Measurements from ENCODE around the gene TNKS1BP1.

Gene TNKS1BP1

GRCh38 chr11:57353852-57354251 lies 29.1 kb upstream of the TNKS1BP1 start:
- no peak overlapping the region for H3K9ac ChIP-seq (ENCODE audit: low read depth in 1 of 2, low read length in 2 of 2)
- H3K27me3 ChIP-seq (ENCODE audit: control insufficient read depth in 1 of 2, insufficient read depth in 2 of 2, low read length in 2 of 2): no peaks in the 10 kb centered on the region
- H3K9me3 ChIP-seq (ENCODE audit: control insufficient read depth in 1 of 2, low read length in 2 of 2): peaks cover 0 to 3% of the 10 kb centered on the region in 2 donors
- no peak overlapping the region for H3K27ac ChIP-seq (ENCODE audit: low read depth, low read length)
- H3K4me1 ChIP-seq (ENCODE audit: control insufficient read depth in 1 of 2, insufficient read depth in 2 of 2, low read length in 2 of 2): peaks cover 0 to 3% of the 10 kb centered on the region in 2 donors
- H3K4me3 ChIP-seq (ENCODE audit: low read depth in 1 of 2, low read length in 2 of 2): no peak overlapping the region
- H3K36me3 ChIP-seq (ENCODE audit: control insufficient read depth in 1 of 2, insufficient read depth in 2 of 2, low read length in 2 of 2): no peaks in the 10 kb centered on the region

GRCh38 chr11:57353446-57353845 lies 28.7 kb upstream of the TNKS1BP1 start:
- Histone ChIP-seq H3K27me3 (ENCODE audit: control insufficient read depth in 1 of 2, insufficient read depth in 2 of 2, low read length in 2 of 2) (no peaks in the 10 kb centered on the region), H3K9ac (ENCODE audit: low read depth in 1 of 2, low read length in 2 of 2) (no peak overlapping the region), H3K9me3 (ENCODE audit: control insufficient read depth in 1 of 2, low read length in 2 of 2) (peaks cover 0 to 3% of the 10 kb centered on the region in 2 donors), H3K4me3 (ENCODE audit: low read depth in 1 of 2, low read length in 2 of 2) (no peak overlapping the region), H3K36me3 (ENCODE audit: control insufficient read depth in 1 of 2, insufficient read depth in 2 of 2, low read length in 2 of 2) (no peaks in the 10 kb centered on the region), H3K4me1 (ENCODE audit: control insufficient read depth in 1 of 2, insufficient read depth in 2 of 2, low read length in 2 of 2) (peaks cover 0 to under 1% of the 10 kb centered on the region in 2 donors), H3K27ac (ENCODE audit: low read depth, low read length) (no peak overlapping the region)

GRCh38 chr11:57353036-57353435 lies 28.3 kb upstream of the TNKS1BP1 start:
- Histone ChIP-seq H3K36me3 (ENCODE audit: control insufficient read depth in 1 of 2, insufficient read depth in 2 of 2, low read length in 2 of 2) (no peaks in the 10 kb centered on the region), H3K9me3 (ENCODE audit: control insufficient read depth in 1 of 2, low read length in 2 of 2) (peaks cover 0 to 3% of the 10 kb centered on the region in 2 donors), H3K4me1 (ENCODE audit: control insufficient read depth in 1 of 2, insufficient read depth in 2 of 2, low read length in 2 of 2) (no peaks in the 10 kb centered on the region), H3K27ac (ENCODE audit: low read depth, low read length) (no peak overlapping the region), H3K9ac (ENCODE audit: low read depth in 1 of 2, low read length in 2 of 2) (no peak overlapping the region), H3K4me3 (ENCODE audit: low read depth in 1 of 2, low read length in 2 of 2) (no peak overlapping the region), H3K27me3 (ENCODE audit: control insufficient read depth in 1 of 2, insufficient read depth in 2 of 2, low read length in 2 of 2) (no peaks in the 10 kb centered on the region)

GRCh38 chr11:57349491-57350274 lies 24.9 kb upstream of the TNKS1BP1 start:
- Histone ChIP-seq H3K9me3 (ENCODE audit: control insufficient read depth in 1 of 2, low read length in 2 of 2) (peaks cover 0 to 3% of the 10 kb centered on the region in 2 donors), H3K27me3 (ENCODE audit: control insufficient read depth in 1 of 2, insufficient read depth in 2 of 2, low read length in 2 of 2) (no peaks in the 10 kb centered on the region), H3K36me3 (ENCODE audit: control insufficient read depth in 1 of 2, insufficient read depth in 2 of 2, low read length in 2 of 2) (no peaks in the 10 kb centered on the region), H3K4me3 (ENCODE audit: low read depth in 1 of 2, low read length in 2 of 2) (no peak overlapping the region), H3K9ac (ENCODE audit: low read depth in 1 of 2, low read length in 2 of 2) (no peak overlapping the region), H3K4me1 (ENCODE audit: control insufficient read depth in 1 of 2, insufficient read depth in 2 of 2, low read length in 2 of 2) (no peaks in the 10 kb centered on the region), H3K27ac (ENCODE audit: low read depth, low read length) (no peak overlapping the region)

GRCh38 chr11:57348636-57349313 lies 24.0 kb upstream of the TNKS1BP1 start:
- Histone ChIP-seq H3K4me3 (ENCODE audit: low read depth in 1 of 2, low read length in 2 of 2) (no peak overlapping the region), H3K4me1 (ENCODE audit: control insufficient read depth in 1 of 2, insufficient read depth in 2 of 2, low read length in 2 of 2) (no peaks in the 10 kb centered on the region), H3K27me3 (ENCODE audit: control insufficient read depth in 1 of 2, insufficient read depth in 2 of 2, low read length in 2 of 2) (no peaks in the 10 kb centered on the region), H3K9me3 (ENCODE audit: control insufficient read depth in 1 of 2, low read length in 2 of 2) (peaks cover 0 to 3% of the 10 kb centered on the region in 2 donors), H3K36me3 (ENCODE audit: control insufficient read depth in 1 of 2, insufficient read depth in 2 of 2, low read length in 2 of 2) (no peaks in the 10 kb centered on the region), H3K27ac (ENCODE audit: low read depth, low read length) (no peak overlapping the region), H3K9ac (ENCODE audit: low read depth in 1 of 2, low read length in 2 of 2) (no peak overlapping the region)

- no peak overlapping the region for H3K27ac ChIP-seq (ENCODE audit: low read depth, low read length)
- no peak overlapping the region for H3K9ac ChIP-seq (ENCODE audit: low read depth in 1 of 2, low read length in 2 of 2)
- H3K27me3 ChIP-seq (ENCODE audit: control insufficient read depth in 1 of 2, insufficient read depth in 2 of 2, low read length in 2 of 2): no peaks in the 10 kb centered on the region
- no peak overlapping the region for H3K4me3 ChIP-seq (ENCODE audit: low read depth in 1 of 2, low read length in 2 of 2)
- no peaks in the 10 kb centered on the region for H3K4me1 ChIP-seq (ENCODE audit: control insufficient read depth in 1 of 2, insufficient read depth in 2 of 2, low read length in 2 of 2)
- H3K36me3 ChIP-seq (ENCODE audit: control insufficient read depth in 1 of 2, insufficient read depth in 2 of 2, low read length in 2 of 2): no peaks in the 10 kb centered on the region
- H3K9me3 ChIP-seq (ENCODE audit: control insufficient read depth in 1 of 2, low read length in 2 of 2): peaks cover 0 to 3% of the 10 kb centered on the region in 2 donors
Observed at GRCh38 chr11:57348052-57348451, 23.3 kb upstream of the TNKS1BP1 start.

- H3K4me3 ChIP-seq (ENCODE audit: low read depth in 1 of 2, low read length in 2 of 2): no peak overlapping the region
- no peaks in the 10 kb centered on the region for H3K27me3 ChIP-seq (ENCODE audit: control insufficient read depth in 1 of 2, insufficient read depth in 2 of 2, low read length in 2 of 2)
- no peaks in the 10 kb centered on the region for H3K4me1 ChIP-seq (ENCODE audit: control insufficient read depth in 1 of 2, insufficient read depth in 2 of 2, low read length in 2 of 2)
- no peak overlapping the region for H3K9ac ChIP-seq (ENCODE audit: low read depth in 1 of 2, low read length in 2 of 2)
- no peaks in the 10 kb centered on the region for H3K36me3 ChIP-seq (ENCODE audit: control insufficient read depth in 1 of 2, insufficient read depth in 2 of 2, low read length in 2 of 2)
- H3K9me3 ChIP-seq (ENCODE audit: control insufficient read depth in 1 of 2, low read length in 2 of 2): peaks cover 0 to 3% of the 10 kb centered on the region in 2 donors
- H3K27ac ChIP-seq (ENCODE audit: low read depth, low read length): no peak overlapping the region
Observed at GRCh38 chr11:57347336-57347735, 22.6 kb upstream of the TNKS1BP1 start.

GRCh38 chr11:57345555-57346211 lies 20.9 kb upstream of the TNKS1BP1 start:
- H3K27ac ChIP-seq (ENCODE audit: low read depth, low read length): no peak overlapping the region
- peaks cover 0 to 5% of the 10 kb centered on the region in 2 donors for H3K27me3 ChIP-seq (ENCODE audit: control insufficient read depth in 1 of 2, insufficient read depth in 2 of 2, low read length in 2 of 2)
- no peaks in the 10 kb centered on the region for H3K9me3 ChIP-seq (ENCODE audit: control insufficient read depth in 1 of 2, low read length in 2 of 2)
- no peak overlapping the region for H3K9ac ChIP-seq (ENCODE audit: low read depth in 1 of 2, low read length in 2 of 2)
- H3K4me1 ChIP-seq (ENCODE audit: control insufficient read depth in 1 of 2, insufficient read depth in 2 of 2, low read length in 2 of 2): no peaks in the 10 kb centered on the region
- H3K4me3 ChIP-seq (ENCODE audit: low read depth in 1 of 2, low read length in 2 of 2): no peak overlapping the region
- H3K36me3 ChIP-seq (ENCODE audit: control insufficient read depth in 1 of 2, insufficient read depth in 2 of 2, low read length in 2 of 2): no peaks in the 10 kb centered on the region

GRCh38 chr11:57344826-57345225 lies 20.1 kb upstream of the TNKS1BP1 start:
- no peak overlapping the region for H3K9ac ChIP-seq (ENCODE audit: low read depth in 1 of 2, low read length in 2 of 2)
- H3K9me3 ChIP-seq (ENCODE audit: control insufficient read depth in 1 of 2, low read length in 2 of 2): no peaks in the 10 kb centered on the region
- no peak overlapping the region for H3K4me3 ChIP-seq (ENCODE audit: low read depth in 1 of 2, low read length in 2 of 2)
- no peak overlapping the region for H3K27ac ChIP-seq (ENCODE audit: low read depth, low read length)
- H3K27me3 ChIP-seq (ENCODE audit: control insufficient read depth in 1 of 2, insufficient read depth in 2 of 2, low read length in 2 of 2): peaks cover 3 to 5% of the 10 kb centered on the region in 2 donors
- H3K36me3 ChIP-seq (ENCODE audit: control insufficient read depth in 1 of 2, insufficient read depth in 2 of 2, low read length in 2 of 2): no peaks in the 10 kb centered on the region
- no peaks in the 10 kb centered on the region for H3K4me1 ChIP-seq (ENCODE audit: control insufficient read depth in 1 of 2, insufficient read depth in 2 of 2, low read length in 2 of 2)

GRCh38 chr11:57343825-57344224 lies 19.1 kb upstream of the TNKS1BP1 start:
- no peaks in the 10 kb centered on the region for H3K36me3 ChIP-seq (ENCODE audit: control insufficient read depth in 1 of 2, insufficient read depth in 2 of 2, low read length in 2 of 2)
- no peak overlapping the region for H3K27ac ChIP-seq (ENCODE audit: low read depth, low read length)
- peaks cover 3 to 5% of the 10 kb centered on the region in 2 donors for H3K27me3 ChIP-seq (ENCODE audit: control insufficient read depth in 1 of 2, insufficient read depth in 2 of 2, low read length in 2 of 2)
- no peaks in the 10 kb centered on the region for H3K4me1 ChIP-seq (ENCODE audit: control insufficient read depth in 1 of 2, insufficient read depth in 2 of 2, low read length in 2 of 2)
- no peaks in the 10 kb centered on the region for H3K9me3 ChIP-seq (ENCODE audit: control insufficient read depth in 1 of 2, low read length in 2 of 2)
- H3K4me3 ChIP-seq (ENCODE audit: low read depth in 1 of 2, low read length in 2 of 2): no peak overlapping the region
- H3K9ac ChIP-seq (ENCODE audit: low read depth in 1 of 2, low read length in 2 of 2): no peak overlapping the region

Data from duodenal mucosa (tissue), 2 donors.